ENCODE results near the gene LHPP.
A peak's percentile ranks its signal among the peaks of the same experiment; 100 is the strongest.

LHPP gene, protein sequence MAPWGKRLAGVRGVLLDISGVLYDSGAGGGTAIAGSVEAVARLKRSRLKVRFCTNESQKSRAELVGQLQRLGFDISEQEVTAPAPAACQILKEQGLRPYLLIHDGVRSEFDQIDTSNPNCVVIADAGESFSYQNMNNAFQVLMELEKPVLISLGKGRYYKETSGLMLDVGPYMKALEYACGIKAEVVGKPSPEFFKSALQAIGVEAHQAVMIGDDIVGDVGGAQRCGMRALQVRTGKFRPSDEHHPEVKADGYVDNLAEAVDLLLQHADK

DNA sequence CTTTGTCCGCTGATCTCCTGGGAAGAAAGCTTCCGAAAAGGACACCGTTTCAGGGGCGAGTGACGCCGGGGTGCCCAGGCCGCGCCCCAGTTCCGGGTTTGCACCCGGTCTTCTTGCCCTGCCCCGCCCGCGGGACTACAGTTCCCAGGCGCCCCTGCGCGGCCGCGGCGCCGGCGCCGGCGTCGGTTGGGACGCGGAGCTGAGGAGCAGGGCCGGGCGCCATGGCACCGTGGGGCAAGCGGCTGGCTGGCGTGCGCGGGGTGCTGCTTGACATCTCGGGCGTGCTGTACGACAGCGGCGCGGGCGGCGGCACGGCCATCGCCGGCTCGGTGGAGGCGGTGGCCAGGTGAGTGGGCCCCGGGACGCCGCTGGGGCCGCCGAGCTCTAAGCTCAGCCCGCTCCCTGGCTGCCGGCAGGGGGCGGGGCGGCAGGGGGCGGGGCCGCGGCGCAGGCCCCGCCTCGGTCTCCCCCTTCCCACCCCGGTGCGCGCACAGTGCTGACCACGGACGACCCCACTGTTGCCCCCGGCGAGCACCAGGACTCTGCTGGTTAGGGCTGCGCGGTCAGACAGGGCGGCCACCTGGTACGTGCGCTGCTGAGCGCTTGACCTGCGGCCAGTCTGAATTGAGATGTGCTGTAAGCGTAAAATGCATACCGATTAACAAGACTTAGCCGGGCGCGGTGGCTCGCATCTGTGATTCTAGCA lies at the start of gene LHPP:
TSS of gene LHPP (plus strand) at position 182 of the 706 bp plus-strand sequence. CDS start at position 222, 40 bp downstream.
- H3K9me3 ChIP-seq (ENCODE audit: low read length) = no peaks in the 10 kb centered on the region
- H3K4me2 ChIP-seq (ENCODE audit: low read length) = peak within 1 kb of the TSS; percentile 72
- H3K79me2 ChIP-seq (ENCODE audit: insufficient read depth, low read length) = no peaks in the 10 kb centered on the region
- peak within 1 kb of the TSS; percentile 73 for H3K4me3 ChIP-seq (ENCODE audit: low read depth, low read length, poor library complexity, severe bottlenecking)
- H2AFZ ChIP-seq (ENCODE audit: low read length) = peak within 1 kb of the TSS; percentile 94; the same call in 1 of the 2 replicates
- H4K20me1 ChIP-seq (ENCODE audit: insufficient read depth, low read length) = no peaks in the 10 kb centered on the region
- H3K27me3 ChIP-seq (ENCODE audit: insufficient read depth, low read length) = no peaks in the 10 kb centered on the region
- H3K27ac ChIP-seq (ENCODE audit: low read depth, low read length, poor library complexity, severe bottlenecking) = no peak within 1 kb of the TSS
- H3F3A ChIP-seq (ENCODE audit: insufficient read depth, low read length) = 0 out of 2 replicates have a peak, but pooled peaks cover 3% of the 10 kb centered on the region
- peak within 1 kb of the TSS; percentile 62 for H3K9ac ChIP-seq (ENCODE audit: low read length)
- TF ChIP-seq EZH2 (IDR thresholded peaks at IDR 0.05; ENCODE audit: borderline replicate concordance, low read length) = no peak
- TF ChIP-seq, protein P1, sequence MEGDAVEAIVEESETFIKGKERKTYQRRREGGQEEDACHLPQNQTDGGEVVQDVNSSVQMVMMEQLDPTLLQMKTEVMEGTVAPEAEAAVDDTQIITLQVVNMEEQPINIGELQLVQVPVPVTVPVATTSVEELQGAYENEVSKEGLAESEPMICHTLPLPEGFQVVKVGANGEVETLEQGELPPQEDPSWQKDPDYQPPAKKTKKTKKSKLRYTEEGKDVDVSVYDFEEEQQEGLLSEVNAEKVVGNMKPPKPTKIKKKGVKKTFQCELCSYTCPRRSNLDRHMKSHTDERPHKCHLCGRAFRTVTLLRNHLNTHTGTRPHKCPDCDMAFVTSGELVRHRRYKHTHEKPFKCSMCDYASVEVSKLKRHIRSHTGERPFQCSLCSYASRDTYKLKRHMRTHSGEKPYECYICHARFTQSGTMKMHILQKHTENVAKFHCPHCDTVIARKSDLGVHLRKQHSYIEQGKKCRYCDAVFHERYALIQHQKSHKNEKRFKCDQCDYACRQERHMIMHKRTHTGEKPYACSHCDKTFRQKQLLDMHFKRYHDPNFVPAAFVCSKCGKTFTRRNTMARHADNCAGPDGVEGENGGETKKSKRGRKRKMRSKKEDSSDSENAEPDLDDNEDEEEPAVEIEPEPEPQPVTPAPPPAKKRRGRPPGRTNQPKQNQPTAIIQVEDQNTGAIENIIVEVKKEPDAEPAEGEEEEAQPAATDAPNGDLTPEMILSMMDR (IDR thresholded peaks at IDR 0.05; ENCODE audit: low read length) = no peak
- H3K4me1 ChIP-seq (ENCODE audit: insufficient read depth, low read length, severe bottlenecking) = peaks cover 38% of the 10 kb centered on the region
- H3K9me2 ChIP-seq (ENCODE audit: low read depth, low read length) = no peaks in the 10 kb centered on the region
- H3K36me3 ChIP-seq (ENCODE audit: insufficient read depth, low read length) = no peaks in the 10 kb centered on the region

DNA sequence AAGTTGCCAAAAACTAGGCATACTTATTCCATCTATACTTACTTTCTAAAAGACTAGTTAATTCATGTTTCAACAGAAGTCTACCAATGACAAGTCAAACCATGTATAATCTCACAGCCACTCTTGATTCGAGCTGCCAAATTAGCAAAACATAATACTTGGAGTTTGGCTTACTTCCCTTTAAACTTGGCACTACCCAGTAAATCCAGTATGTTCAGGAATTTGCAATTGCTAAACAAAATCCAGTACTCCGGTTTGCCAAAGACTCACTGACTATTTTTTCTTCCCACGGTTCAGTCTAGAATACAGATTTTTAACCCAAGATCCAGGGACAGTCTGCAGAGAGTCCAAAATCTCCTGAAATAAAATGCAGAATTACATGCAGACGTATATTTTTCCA lies 47.5 kb upstream of the LHPP start:
- H4K20me1 ChIP-seq (ENCODE audit: insufficient read depth, low read length) = no peaks in the 10 kb centered on the region
- H3K27ac ChIP-seq (ENCODE audit: low read depth, low read length, poor library complexity, severe bottlenecking) = no peak overlapping the region

DNA sequence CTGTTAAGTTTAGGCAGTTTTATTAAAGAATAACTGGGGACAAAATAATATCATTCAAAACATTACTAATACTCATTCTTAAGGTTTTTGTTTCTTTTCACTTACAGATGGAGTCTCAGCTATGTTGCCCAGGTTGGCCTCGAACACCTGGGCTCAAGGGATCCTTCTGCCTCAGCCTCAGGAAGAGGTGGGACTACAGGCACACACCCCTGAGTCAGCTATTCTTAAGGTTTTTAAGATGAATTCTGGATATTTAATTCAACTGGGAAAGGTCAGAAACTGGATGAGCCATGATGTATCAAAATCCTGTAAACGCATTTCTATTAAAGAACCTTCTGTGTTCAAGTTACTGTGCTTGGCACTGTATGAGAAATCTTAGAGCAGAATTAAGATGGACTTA lies 46.4 kb upstream of the LHPP start:
- Histone ChIP-seq H3K4me2 (ENCODE audit: low read length) (no peak overlapping the region), H3K9ac (ENCODE audit: low read length) (no peak overlapping the region), H2AFZ (ENCODE audit: low read length) (no peak overlapping the region), H3K27me3 (ENCODE audit: insufficient read depth, low read length) (no peaks in the 10 kb centered on the region; the same call in 1 of the 2 replicates), H3K79me2 (ENCODE audit: insufficient read depth, low read length) (no peaks in the 10 kb centered on the region), H3F3A (ENCODE audit: insufficient read depth, low read length) (no peaks in the 10 kb centered on the region), H4K20me1 (ENCODE audit: insufficient read depth, low read length) (no peaks in the 10 kb centered on the region), H3K36me3 (ENCODE audit: insufficient read depth, low read length) (peaks cover 4% of the 10 kb centered on the region; the same call in 1 of the 2 replicates), H3K4me3 (ENCODE audit: low read depth, low read length, poor library complexity, severe bottlenecking) (no peak overlapping the region), H3K9me3 (ENCODE audit: low read length) (no peaks in the 10 kb centered on the region), H3K27ac (ENCODE audit: low read depth, low read length, poor library complexity, severe bottlenecking) (no peak overlapping the region), H3K9me2 (ENCODE audit: low read depth, low read length) (no peaks in the 10 kb centered on the region), H3K4me1 (ENCODE audit: insufficient read depth, low read length, severe bottlenecking) (peaks cover 25% of the 10 kb centered on the region)
- TF ChIP-seq, protein P1 (IDR thresholded peaks at IDR 0.05; ENCODE audit: low read length) = no peak
- no peak for TF ChIP-seq EZH2 (IDR thresholded peaks at IDR 0.05; ENCODE audit: borderline replicate concordance, low read length)

More for the DNA sequence above, 47.5 kb upstream of the LHPP start:
- no peaks in the 10 kb centered on the region for H3K27me3 ChIP-seq (ENCODE audit: insufficient read depth, low read length)
- no peak overlapping the region for H2AFZ ChIP-seq (ENCODE audit: low read length)
- peaks cover 5% of the 10 kb centered on the region; the same call in 1 of the 2 replicates for H3K36me3 ChIP-seq (ENCODE audit: insufficient read depth, low read length)
- no peaks in the 10 kb centered on the region for H3K79me2 ChIP-seq (ENCODE audit: insufficient read depth, low read length)
- H3K4me3 ChIP-seq (ENCODE audit: low read depth, low read length, poor library complexity, severe bottlenecking) = no peak overlapping the region
- H3K4me1 ChIP-seq (ENCODE audit: insufficient read depth, low read length, severe bottlenecking) = peaks cover 20% of the 10 kb centered on the region
- TF ChIP-seq, protein P1 (IDR thresholded peaks at IDR 0.05; ENCODE audit: low read length) = no peak
- no peak for TF ChIP-seq EZH2 (IDR thresholded peaks at IDR 0.05; ENCODE audit: borderline replicate concordance, low read length)
- no peaks in the 10 kb centered on the region for H3K9me2 ChIP-seq (ENCODE audit: low read depth, low read length)
- no peaks in the 10 kb centered on the region for H3K9me3 ChIP-seq (ENCODE audit: low read length)
- no peaks in the 10 kb centered on the region for H3F3A ChIP-seq (ENCODE audit: insufficient read depth, low read length)
- H3K9ac ChIP-seq (ENCODE audit: low read length) = no peak overlapping the region
- no peak overlapping the region for H3K4me2 ChIP-seq (ENCODE audit: low read length)
